Gastrocnemius medialis (tissue), 4 donors: ENCODE data around the gene FYN.

Experiments
- POLR2A ChIP-seq, 2 donors: fragments of 450-650 bp; IDR thresholded peaks; one replicate each; pipeline ENCODE4 v1.6.1; 2017; ENCODE audit warnings: antibody characterized with exemption in 2 of 2, mild to moderate bottlenecking in 2 of 2, moderate library complexity in 2 of 2
- TF ChIP-seq, protein P1 (sequence below), 5 experiments: fragments of 450-650 bp in 3 of 5; fragments of 200-600 bp in 2 of 5; sonication (generic) in 2 of 5; IDR thresholded peaks in 4 of 5; conservative IDR thresholded peaks in 1 of 5; 1 replicate in 4 of 5; 2 replicates in 1 of 5; pipeline ENCODE4 v1.5.1; 2016 to 2019; ENCODE audit warnings: antibody characterized with exemption in 5 of 5, mild to moderate bottlenecking in 3 of 5, moderate library complexity in 3 of 5

DNA sequence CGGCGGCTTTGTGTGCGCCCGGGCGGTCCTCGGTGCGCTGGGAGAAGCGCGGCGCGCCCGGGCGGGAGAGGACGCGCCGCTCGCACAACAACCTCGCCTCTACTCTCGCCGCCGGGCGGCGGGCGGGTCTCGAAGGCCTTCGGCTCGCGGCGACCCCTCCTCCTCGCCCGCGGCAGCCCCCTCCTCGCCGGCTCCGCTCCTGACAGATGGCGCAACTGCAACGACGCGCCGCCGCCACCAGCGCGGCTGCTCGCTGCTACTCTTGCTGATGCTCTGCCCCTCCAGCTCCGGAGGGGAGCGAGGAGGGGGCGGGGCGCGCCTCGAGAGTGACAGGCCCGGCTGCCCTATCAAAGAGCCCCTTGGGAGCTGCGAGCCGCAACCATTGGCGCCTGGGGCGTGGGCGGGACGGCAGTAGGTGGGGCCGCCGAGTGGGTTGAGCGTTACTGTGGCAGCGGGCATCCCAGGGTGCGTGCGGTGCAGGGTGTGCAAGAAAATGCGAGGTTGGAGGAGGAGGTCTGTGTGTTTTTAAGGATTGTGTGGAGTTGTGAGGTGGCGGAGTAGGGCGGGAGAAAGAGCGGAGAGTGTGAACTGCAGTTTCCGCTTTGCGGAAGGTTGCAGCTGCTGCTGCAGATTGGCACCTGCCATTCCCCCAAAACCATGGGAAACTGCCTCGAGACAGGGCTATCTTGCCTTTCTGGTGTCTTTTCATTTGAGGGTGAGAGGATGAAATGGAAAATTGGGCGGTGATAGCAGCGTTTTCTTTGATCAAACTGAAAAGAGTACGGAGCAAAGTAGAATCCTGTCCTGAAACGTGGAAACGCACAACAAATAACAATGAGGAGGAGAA lies at the start of gene FYN:
- TF ChIP-seq, protein P1, sequence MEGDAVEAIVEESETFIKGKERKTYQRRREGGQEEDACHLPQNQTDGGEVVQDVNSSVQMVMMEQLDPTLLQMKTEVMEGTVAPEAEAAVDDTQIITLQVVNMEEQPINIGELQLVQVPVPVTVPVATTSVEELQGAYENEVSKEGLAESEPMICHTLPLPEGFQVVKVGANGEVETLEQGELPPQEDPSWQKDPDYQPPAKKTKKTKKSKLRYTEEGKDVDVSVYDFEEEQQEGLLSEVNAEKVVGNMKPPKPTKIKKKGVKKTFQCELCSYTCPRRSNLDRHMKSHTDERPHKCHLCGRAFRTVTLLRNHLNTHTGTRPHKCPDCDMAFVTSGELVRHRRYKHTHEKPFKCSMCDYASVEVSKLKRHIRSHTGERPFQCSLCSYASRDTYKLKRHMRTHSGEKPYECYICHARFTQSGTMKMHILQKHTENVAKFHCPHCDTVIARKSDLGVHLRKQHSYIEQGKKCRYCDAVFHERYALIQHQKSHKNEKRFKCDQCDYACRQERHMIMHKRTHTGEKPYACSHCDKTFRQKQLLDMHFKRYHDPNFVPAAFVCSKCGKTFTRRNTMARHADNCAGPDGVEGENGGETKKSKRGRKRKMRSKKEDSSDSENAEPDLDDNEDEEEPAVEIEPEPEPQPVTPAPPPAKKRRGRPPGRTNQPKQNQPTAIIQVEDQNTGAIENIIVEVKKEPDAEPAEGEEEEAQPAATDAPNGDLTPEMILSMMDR (IDR thresholded peaks at IDR 0.05 in 4 of 5, conservative IDR thresholded peaks at IDR 0.05 in 1 of 5) = peak; percentile 51 to 64 (median 53)
- peak; percentile 67 to 88 for TF ChIP-seq POLR2A (IDR thresholded peaks at IDR 0.05)
